Measurements from ENCODE around the gene MYO9B. TPM values are rescaled to one million over a fixed set of nuclear protein-coding genes. Genes with fewer than 3 reads are reported as not detected.

Gene MYO9B
- total RNA-seq, 3 donors from 2014 or later (not counting 1 experiment from before 2014, with no cell fraction given): 321 to 378 (median 365) TPM

DNA sequence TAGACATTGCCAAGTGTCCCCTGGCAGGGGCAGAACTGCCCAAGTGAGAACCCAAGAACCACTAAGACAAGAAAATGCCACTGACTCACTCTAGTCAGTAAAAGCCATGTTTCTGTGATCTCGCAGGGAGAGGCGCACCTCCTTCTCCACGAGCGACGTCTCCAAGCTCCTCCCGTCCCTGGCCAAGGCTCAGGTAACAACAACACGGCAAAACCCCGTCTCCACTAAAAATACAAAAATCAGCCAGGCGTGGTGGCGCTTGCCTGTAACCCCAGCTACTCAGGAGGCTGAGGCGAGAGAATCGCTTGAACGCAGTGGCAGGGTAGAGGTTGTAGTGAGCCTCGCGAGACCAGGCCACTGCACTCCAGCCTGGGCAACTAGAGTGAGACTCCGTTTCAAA lies 122.1 kb downstream of the MYO9B start:
- Mint-ChIP-seq H3K4me1 (peaks cover 0 to 11% of the 10 kb centered on the region in 2 donors), H3K27me3 (ENCODE audit: low read depth in 2 of 2) (no peaks in the 10 kb centered on the region), H3K27ac (peak overlapping the region in 1 of 2 donors; percentile 6), H3K36me3 (no peaks in the 10 kb centered on the region), H3K9me3 (no peaks in the 10 kb centered on the region), H3K4me3 (no peak overlapping the region)
- ATAC-seq (no peak), DNase-seq (no peak)
- Histone ChIP-seq H3K27me3 (ENCODE audit: control insufficient read depth, insufficient read depth, low read length) (no peaks in the 10 kb centered on the region), H3K36me3 (ENCODE audit: control insufficient read depth, insufficient read depth, low read length) (peaks cover 82% of the 10 kb centered on the region), H3K4me1 (ENCODE audit: control insufficient read depth, insufficient read depth, low read length) (no peaks in the 10 kb centered on the region), H3K4me3 (ENCODE audit: low read length) (no peak overlapping the region), H3K9me3 (ENCODE audit: control insufficient read depth, insufficient read depth, low read length) (no peaks in the 10 kb centered on the region), H3K27ac (ENCODE audit: low read length) (no peak overlapping the region)
- intact Hi-C loops (cut with micrococcal nuclease): no loop called here
- TF ChIP-seq, protein P1, sequence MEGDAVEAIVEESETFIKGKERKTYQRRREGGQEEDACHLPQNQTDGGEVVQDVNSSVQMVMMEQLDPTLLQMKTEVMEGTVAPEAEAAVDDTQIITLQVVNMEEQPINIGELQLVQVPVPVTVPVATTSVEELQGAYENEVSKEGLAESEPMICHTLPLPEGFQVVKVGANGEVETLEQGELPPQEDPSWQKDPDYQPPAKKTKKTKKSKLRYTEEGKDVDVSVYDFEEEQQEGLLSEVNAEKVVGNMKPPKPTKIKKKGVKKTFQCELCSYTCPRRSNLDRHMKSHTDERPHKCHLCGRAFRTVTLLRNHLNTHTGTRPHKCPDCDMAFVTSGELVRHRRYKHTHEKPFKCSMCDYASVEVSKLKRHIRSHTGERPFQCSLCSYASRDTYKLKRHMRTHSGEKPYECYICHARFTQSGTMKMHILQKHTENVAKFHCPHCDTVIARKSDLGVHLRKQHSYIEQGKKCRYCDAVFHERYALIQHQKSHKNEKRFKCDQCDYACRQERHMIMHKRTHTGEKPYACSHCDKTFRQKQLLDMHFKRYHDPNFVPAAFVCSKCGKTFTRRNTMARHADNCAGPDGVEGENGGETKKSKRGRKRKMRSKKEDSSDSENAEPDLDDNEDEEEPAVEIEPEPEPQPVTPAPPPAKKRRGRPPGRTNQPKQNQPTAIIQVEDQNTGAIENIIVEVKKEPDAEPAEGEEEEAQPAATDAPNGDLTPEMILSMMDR (IDR thresholded peaks at IDR 0.05): no peak
- WGBS (ENCODE audit: insufficient coverage): 93% methylated on average over 16 of the region's 16 CpGs

DNA sequence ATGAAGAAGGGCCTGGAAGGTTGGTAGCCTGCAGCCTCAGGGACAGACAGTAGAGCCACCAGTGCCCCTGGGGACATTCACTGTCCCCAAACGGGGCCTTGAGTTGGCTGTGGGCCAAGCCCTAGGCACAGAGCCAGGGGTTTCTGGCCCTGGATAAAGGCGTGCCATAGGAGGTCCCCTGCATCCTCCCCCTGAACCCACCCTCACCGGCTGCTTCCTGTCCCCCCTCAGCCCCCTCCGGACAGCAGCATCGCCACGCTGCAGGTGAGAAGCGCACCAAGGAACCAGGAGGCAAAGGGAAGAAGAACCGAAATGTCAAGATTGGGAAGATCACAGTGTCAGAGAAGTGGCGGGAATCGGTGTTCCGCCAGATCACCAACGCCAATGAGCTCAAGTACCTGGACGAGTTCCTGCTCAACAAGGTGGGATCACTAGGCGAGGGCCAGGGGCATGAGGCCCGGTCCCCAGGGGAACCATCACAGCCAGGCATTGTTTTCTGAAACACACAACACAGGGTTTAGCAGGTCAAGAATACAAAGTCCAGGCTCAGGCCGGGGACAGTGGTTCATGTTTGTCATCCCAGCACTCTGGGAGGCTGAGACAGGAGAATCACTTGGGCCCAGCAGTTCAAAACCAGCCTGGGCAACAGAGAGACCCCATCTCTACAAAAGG lies 125.0 kb downstream of the MYO9B start:
- H3K36me3 Mint-ChIP-seq: no peaks in the 10 kb centered on the region
- Histone ChIP-seq H3K9me3 (ENCODE audit: control insufficient read depth, insufficient read depth, low read length) (no peaks in the 10 kb centered on the region), H3K36me3 (ENCODE audit: control insufficient read depth, insufficient read depth, low read length) (peaks cover 73% of the 10 kb centered on the region), H3K4me3 (ENCODE audit: low read length) (no peak overlapping the region), H3K27me3 (ENCODE audit: control insufficient read depth, insufficient read depth, low read length) (no peaks in the 10 kb centered on the region), H3K27ac (ENCODE audit: low read length) (no peak overlapping the region), H3K4me1 (ENCODE audit: control insufficient read depth, insufficient read depth, low read length) (no peaks in the 10 kb centered on the region)
- H3K27me3 Mint-ChIP-seq (ENCODE audit: low read depth in 2 of 2): no peaks in the 10 kb centered on the region
- 90% methylated on average over 16 of the region's 16 CpGs for WGBS (ENCODE audit: insufficient coverage)
- DNase-seq (no peak), ATAC-seq (no peak)
- TF ChIP-seq, protein P1 (IDR thresholded peaks at IDR 0.05): no peak
- no peak overlapping the region for H3K4me3 Mint-ChIP-seq
- no peak overlapping the region for H3K27ac Mint-ChIP-seq
- intact Hi-C loops (cut with micrococcal nuclease): no loop called here
- H3K4me1 Mint-ChIP-seq: peaks cover 0 to 11% of the 10 kb centered on the region in 2 donors
- no peaks in the 10 kb centered on the region for H3K9me3 Mint-ChIP-seq

DNA sequence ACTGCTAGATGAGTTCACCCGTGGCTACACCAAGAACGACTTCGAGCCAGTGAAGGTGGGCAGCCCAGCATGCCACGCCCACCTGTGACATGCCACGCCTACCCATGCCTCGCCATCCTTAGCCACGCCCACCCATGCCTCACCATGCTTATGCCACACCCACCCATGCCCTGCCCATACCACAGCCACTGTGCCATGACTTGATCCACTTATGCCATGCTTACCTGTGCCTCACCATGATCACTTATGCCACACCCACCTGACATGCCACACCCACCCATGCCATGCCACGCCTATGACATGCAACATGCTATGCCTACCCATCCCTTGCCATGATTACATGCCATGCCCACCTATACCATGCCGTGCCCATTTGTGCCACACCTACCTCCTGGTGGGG lies 126.7 kb downstream of the MYO9B start:
- H3K27me3 ChIP-seq (ENCODE audit: control insufficient read depth, insufficient read depth, low read length): no peaks in the 10 kb centered on the region
- H3K4me3 Mint-ChIP-seq: no peak overlapping the region
- intact Hi-C loops (cut with micrococcal nuclease): no loop called here
- no peaks in the 10 kb centered on the region for H3K4me1 Mint-ChIP-seq
- no peak overlapping the region for H3K27ac ChIP-seq (ENCODE audit: low read length)
- no peaks in the 10 kb centered on the region for H3K9me3 Mint-ChIP-seq
- H3K27ac Mint-ChIP-seq: no peak overlapping the region
- TF ChIP-seq, protein P1 (IDR thresholded peaks at IDR 0.05): no peak
- H3K4me3 ChIP-seq (ENCODE audit: low read length): no peak overlapping the region
- H3K4me1 ChIP-seq (ENCODE audit: control insufficient read depth, insufficient read depth, low read length): no peaks in the 10 kb centered on the region
- ATAC-seq (no peak), DNase-seq (peak in 1 of 2 donors; percentile 42)
- no peaks in the 10 kb centered on the region for H3K9me3 ChIP-seq (ENCODE audit: control insufficient read depth, insufficient read depth, low read length)
- WGBS (ENCODE audit: insufficient coverage): 94% methylated on average over 9 of the region's 9 CpGs
- H3K27me3 Mint-ChIP-seq (ENCODE audit: low read depth in 2 of 2): no peaks in the 10 kb centered on the region
- H3K36me3 Mint-ChIP-seq: no peaks in the 10 kb centered on the region
- H3K36me3 ChIP-seq (ENCODE audit: control insufficient read depth, insufficient read depth, low read length): peaks cover 77% of the 10 kb centered on the region

DNA sequence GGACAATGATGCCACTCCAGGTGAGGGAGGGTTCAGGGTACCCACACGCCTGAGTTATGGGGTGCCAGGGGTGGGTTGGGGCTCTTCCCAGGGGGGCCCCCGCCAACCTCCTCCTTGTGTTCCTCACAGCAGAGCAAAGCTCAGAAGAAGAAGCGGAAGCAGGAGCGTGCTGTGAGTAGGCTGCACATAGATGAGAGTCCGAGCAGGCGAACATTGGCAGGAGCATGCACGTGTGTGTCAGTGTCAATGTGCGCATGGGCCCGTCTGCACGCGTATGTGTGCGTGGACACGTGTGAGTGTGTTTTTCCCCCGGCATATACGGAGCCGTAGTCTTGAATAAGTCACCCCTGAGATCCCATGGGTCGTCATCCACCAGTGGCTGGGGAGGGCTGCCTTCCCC lies 127.1 kb downstream of the MYO9B start:
- Histone ChIP-seq H3K36me3 (ENCODE audit: control insufficient read depth, insufficient read depth, low read length) (peaks cover 75% of the 10 kb centered on the region), H3K27ac (ENCODE audit: low read length) (no peak overlapping the region), H3K4me3 (ENCODE audit: low read length) (no peak overlapping the region), H3K4me1 (ENCODE audit: control insufficient read depth, insufficient read depth, low read length) (no peaks in the 10 kb centered on the region), H3K9me3 (ENCODE audit: control insufficient read depth, insufficient read depth, low read length) (no peaks in the 10 kb centered on the region), H3K27me3 (ENCODE audit: control insufficient read depth, insufficient read depth, low read length) (no peaks in the 10 kb centered on the region)
- H3K9me3 Mint-ChIP-seq: no peaks in the 10 kb centered on the region
- H3K4me3 Mint-ChIP-seq: no peak overlapping the region
- H3K27me3 Mint-ChIP-seq (ENCODE audit: low read depth in 2 of 2): no peaks in the 10 kb centered on the region
- ATAC-seq: no peak
- TF ChIP-seq, protein P1 (IDR thresholded peaks at IDR 0.05): no peak
- no peak for DNase-seq
- H3K4me1 Mint-ChIP-seq: no peaks in the 10 kb centered on the region
- WGBS (ENCODE audit: insufficient coverage): 95% methylated on average over 17 of the region's 17 CpGs
- no peak overlapping the region for H3K27ac Mint-ChIP-seq
- H3K36me3 Mint-ChIP-seq: no peaks in the 10 kb centered on the region
- intact Hi-C loops (cut with micrococcal nuclease): no loop called here
